ENCODE data around the gene PCBP3. TPM values are rescaled to one million over a fixed set of nuclear protein-coding genes. Genes with fewer than 3 reads are reported as not detected.

The PCBP3 gene
- total RNA-seq, 1 donor from 2014 or later: 4.6 TPM

- H3K27ac Mint-ChIP-seq: no peak overlapping the region
- no peak for TF ChIP-seq CTCF (IDR thresholded peaks at IDR 0.05)
- TF ChIP-seq EZH2phosphoT487 (IDR thresholded peaks at IDR 0.05): no peak
- no peak for TF ChIP-seq EZH2 (IDR thresholded peaks at IDR 0.05)
Observed at GRCh38 chr21:45947716-45948255, 304.3 kb downstream of the PCBP3 start.

GRCh38 chr21:45948576-45949141 is 305.1 kb downstream of the PCBP3 start:
- H4K20me1 ChIP-seq (ENCODE audit: low read depth): no peaks in the 10 kb centered on the region
- Mint-ChIP-seq H3K9me3 (no peaks in the 10 kb centered on the region), H3K36me3 (no peaks in the 10 kb centered on the region), H3K4me3 (no peak overlapping the region), H3K27me3 (ENCODE audit: insufficient read depth, low read depth) (peaks cover 5% of the 10 kb centered on the region), H3K4me1 (peaks cover 10% of the 10 kb centered on the region), H3K27ac (no peak overlapping the region)
- H3K79me2 ChIP-seq (ENCODE audit: low read depth): no peaks in the 10 kb centered on the region
- no peaks in the 10 kb centered on the region for H3K36me3 ChIP-seq
- H3K9me3 ChIP-seq (ENCODE audit: low read depth): no peaks in the 10 kb centered on the region
- no peaks in the 10 kb centered on the region for H3F3A ChIP-seq (ENCODE audit: low read depth)
- H3K4me1 ChIP-seq: peaks cover 9% of the 10 kb centered on the region
- DNase-seq (ENCODE audit: low spot score): no peak
- no peak overlapping the region for H3K27ac ChIP-seq
- H3K4me2 ChIP-seq: no peak overlapping the region
- no peak for TF ChIP-seq EZH2 (IDR thresholded peaks at IDR 0.05)
- no peak for TF ChIP-seq CTCF (IDR thresholded peaks at IDR 0.05)
- TF ChIP-seq EZH2phosphoT487 (IDR thresholded peaks at IDR 0.05): no peak
- H3K27me3 ChIP-seq: no peaks in the 10 kb centered on the region
- H3K9ac ChIP-seq: no peak overlapping the region
- H2AFZ ChIP-seq (replicated peaks): no peak overlapping the region
- H3K4me3 ChIP-seq: no peak overlapping the region

More at GRCh38 chr21:45947716-45948255, 304.3 kb downstream of the PCBP3 start:
- DNase-seq (ENCODE audit: low spot score): no peak
- Histone ChIP-seq H3K9me3 (ENCODE audit: low read depth) (no peaks in the 10 kb centered on the region), H3K27ac (no peak overlapping the region), H3K4me3 (no peak overlapping the region), H3F3A (ENCODE audit: low read depth) (no peaks in the 10 kb centered on the region), H3K79me2 (ENCODE audit: low read depth) (no peaks in the 10 kb centered on the region), H4K20me1 (ENCODE audit: low read depth) (no peaks in the 10 kb centered on the region), H2AFZ (replicated peaks) (no peak overlapping the region), H3K36me3 (no peaks in the 10 kb centered on the region), H3K9ac (no peak overlapping the region), H3K4me2 (no peak overlapping the region), H3K4me1 (peaks cover 9% of the 10 kb centered on the region), H3K27me3 (no peaks in the 10 kb centered on the region)
- H3K4me3 Mint-ChIP-seq: no peak overlapping the region
- H3K27me3 Mint-ChIP-seq (ENCODE audit: insufficient read depth, low read depth): peaks cover 5% of the 10 kb centered on the region
- no peaks in the 10 kb centered on the region for H3K36me3 Mint-ChIP-seq
- no peaks in the 10 kb centered on the region for H3K9me3 Mint-ChIP-seq
- H3K4me1 Mint-ChIP-seq: peaks cover 7% of the 10 kb centered on the region

- Histone ChIP-seq H3K4me3 (no peak overlapping the region), H3K79me2 (ENCODE audit: low read depth) (no peaks in the 10 kb centered on the region), H3K9ac (no peak overlapping the region), H2AFZ (replicated peaks) (no peak overlapping the region), H4K20me1 (ENCODE audit: low read depth) (no peaks in the 10 kb centered on the region), H3F3A (ENCODE audit: low read depth) (no peaks in the 10 kb centered on the region), H3K9me3 (ENCODE audit: low read depth) (no peaks in the 10 kb centered on the region), H3K36me3 (no peaks in the 10 kb centered on the region), H3K27me3 (no peaks in the 10 kb centered on the region), H3K27ac (no peak overlapping the region), H3K4me2 (peak overlapping the region; percentile 29), H3K4me1 (peaks cover 9% of the 10 kb centered on the region)
- TF ChIP-seq EZH2 (IDR thresholded peaks at IDR 0.05) (no peak), CTCF (IDR thresholded peaks at IDR 0.05) (no peak), EZH2phosphoT487 (IDR thresholded peaks at IDR 0.05) (no peak)
- H3K4me1 Mint-ChIP-seq: peaks cover 10% of the 10 kb centered on the region
- H3K9me3 Mint-ChIP-seq: no peaks in the 10 kb centered on the region
- H3K36me3 Mint-ChIP-seq: no peaks in the 10 kb centered on the region
- H3K27ac Mint-ChIP-seq: no peak overlapping the region
- no peak for DNase-seq (ENCODE audit: low spot score)
- no peak overlapping the region for H3K4me3 Mint-ChIP-seq
- peaks cover 5% of the 10 kb centered on the region for H3K27me3 Mint-ChIP-seq (ENCODE audit: insufficient read depth, low read depth)
Observed at GRCh38 chr21:45949928-45950739, 306.6 kb downstream of the PCBP3 start.
